ENCODE results near the gene NEK6.

The NEK6 gene

GRCh38 chr9:124274226-124274625 is 16.5 kb downstream of the NEK6 start:
- no peak overlapping the region for H3K4me3 ChIP-seq (ENCODE audit: low read length)
- no peaks in the 10 kb centered on the region for H3K27me3 ChIP-seq (ENCODE audit: control insufficient read depth, low read length)
- peaks cover 14% of the 10 kb centered on the region for H3K4me1 ChIP-seq (ENCODE audit: control insufficient read depth, low read length)
- peaks cover 11% of the 10 kb centered on the region; the same call in 1 of the 2 replicates for H4K20me1 ChIP-seq (ENCODE audit: control insufficient read depth, insufficient read depth, low read depth, low read length)
- H3K4me2 ChIP-seq (ENCODE audit: low read length): no peak overlapping the region
- no peaks in the 10 kb centered on the region for H3K9me3 ChIP-seq (ENCODE audit: control insufficient read depth, insufficient read depth, low read length)
- H3K9me2 ChIP-seq (replicated peaks; ENCODE audit: control insufficient read depth, low read length): no peaks in the 10 kb centered on the region
- no peak overlapping the region for H3K27ac ChIP-seq (ENCODE audit: low read depth, low read length)
- peaks cover 5% of the 10 kb centered on the region; the same call in 1 of the 2 replicates for H3K79me2 ChIP-seq (ENCODE audit: control insufficient read depth, low read length)
- no peaks in the 10 kb centered on the region for H3F3A ChIP-seq (ENCODE audit: control insufficient read depth, insufficient read depth)
- H3K36me3 ChIP-seq (ENCODE audit: control insufficient read depth, low read length): no peaks in the 10 kb centered on the region
- no peak for TF ChIP-seq CTCF (IDR thresholded peaks at IDR 0.05; ENCODE audit: low read depth, low read length, poor library complexity, severe bottlenecking)
- TF ChIP-seq EZH2phosphoT487 (IDR thresholded peaks at IDR 0.05; ENCODE audit: borderline replicate concordance, low read length): no peak

GRCh38 chr9:124274738-124275137 is 17.0 kb downstream of the NEK6 start:
- Histone ChIP-seq H3K4me1 (ENCODE audit: control insufficient read depth, low read length) (peaks cover 11% of the 10 kb centered on the region), H3K27me3 (ENCODE audit: control insufficient read depth, low read length) (no peaks in the 10 kb centered on the region), H3K4me3 (ENCODE audit: low read length) (no peak overlapping the region), H3K9me2 (replicated peaks; ENCODE audit: control insufficient read depth, low read length) (no peaks in the 10 kb centered on the region), H3K36me3 (ENCODE audit: control insufficient read depth, low read length) (no peaks in the 10 kb centered on the region), H3K9me3 (ENCODE audit: control insufficient read depth, insufficient read depth, low read length) (no peaks in the 10 kb centered on the region), H3K27ac (ENCODE audit: low read depth, low read length) (no peak overlapping the region), H4K20me1 (ENCODE audit: control insufficient read depth, insufficient read depth, low read depth, low read length) (peaks cover 11% of the 10 kb centered on the region; the same call in 1 of the 2 replicates), H3K4me2 (ENCODE audit: low read length) (no peak overlapping the region), H3F3A (ENCODE audit: control insufficient read depth, insufficient read depth) (no peaks in the 10 kb centered on the region), H3K79me2 (ENCODE audit: control insufficient read depth, low read length) (peaks cover 3% of the 10 kb centered on the region; the same call in 1 of the 2 replicates)
- no peak for TF ChIP-seq EZH2phosphoT487 (IDR thresholded peaks at IDR 0.05; ENCODE audit: borderline replicate concordance, low read length)
- TF ChIP-seq CTCF (IDR thresholded peaks at IDR 0.05; ENCODE audit: low read depth, low read length, poor library complexity, severe bottlenecking): no peak

- Histone ChIP-seq H3K4me1 (ENCODE audit: control insufficient read depth, low read length) (peaks cover 2% of the 10 kb centered on the region; the same call in 1 of the 2 replicates), H3K4me3 (ENCODE audit: low read length) (no peak overlapping the region), H3K9me3 (ENCODE audit: control insufficient read depth, insufficient read depth, low read length) (no peaks in the 10 kb centered on the region), H4K20me1 (ENCODE audit: control insufficient read depth, insufficient read depth, low read depth, low read length) (0 out of 2 replicates have a peak, but pooled peaks cover 6% of the 10 kb centered on the region), H3K9me2 (replicated peaks; ENCODE audit: control insufficient read depth, low read length) (no peaks in the 10 kb centered on the region), H3K4me2 (ENCODE audit: low read length) (no peak overlapping the region), H3K36me3 (ENCODE audit: control insufficient read depth, low read length) (no peaks in the 10 kb centered on the region), H3F3A (ENCODE audit: control insufficient read depth, insufficient read depth) (no peaks in the 10 kb centered on the region), H3K27me3 (ENCODE audit: control insufficient read depth, low read length) (no peaks in the 10 kb centered on the region), H3K27ac (ENCODE audit: low read depth, low read length) (no peak overlapping the region), H3K79me2 (ENCODE audit: control insufficient read depth, low read length) (no peaks in the 10 kb centered on the region)
- TF ChIP-seq CTCF (IDR thresholded peaks at IDR 0.05; ENCODE audit: low read depth, low read length, poor library complexity, severe bottlenecking) (no peak), EZH2phosphoT487 (IDR thresholded peaks at IDR 0.05; ENCODE audit: borderline replicate concordance, low read length) (no peak)
Measured at GRCh38 chr9:124277420-124277819, 19.7 kb downstream of the NEK6 start.
